WTC11 (cell line): ENCODE results near the gene RBP5. TPM values are rescaled to one million over a fixed set of nuclear protein-coding genes. Genes with fewer than 3 reads are reported as not detected.

ENCODE experiments used
- ATAC-seq: fragments of 200-7000 bp; cut with Tn5 transposase; 2 replicates; pipeline ENCODE4 v1.10.0; 2021; ENCODE audit warnings: mild to moderate bottlenecking, moderate library complexity
- CTCF ChIA-PET: fragments of 300-600 bp; sonication (Branson Sonifier 250); formaldehyde crosslinking; loops from one replicate; lab custom pipeline; 2021; ENCODE audit warnings: antibody characterized with exemption; lab: Charles Lee
- POLR2A ChIA-PET: fragments of 350-600 bp; sonication (Branson Sonifier 250); formaldehyde crosslinking; loops from one replicate; lab custom pipeline; 2021; ENCODE audit warnings: antibody characterized with exemption; lab: Charles Lee
- DNase-seq: peaks from one replicate; pipeline ENCODE4 v3.0.0; 2021; ENCODE audit warnings: low spot score
- H3K27ac Mint-ChIP-seq: 2 replicates; pipeline ENCODE4 v1.8.0; 2021; ENCODE audit warnings: mixed read lengths
- H3K27me3 Mint-ChIP-seq: 2 replicates; pipeline ENCODE4 v1.8.0; 2021; ENCODE audit warnings: low read depth, mild to moderate bottlenecking, moderate library complexity, mixed read lengths
- H3K36me3 Mint-ChIP-seq: 2 replicates; pipeline ENCODE4 v1.8.0; 2021; ENCODE audit warnings: mixed read lengths
- H3K4me1 Mint-ChIP-seq: 2 replicates; pipeline ENCODE4 v1.8.0; 2022; ENCODE audit warnings: mixed read lengths
- H3K4me3 Mint-ChIP-seq: 2 replicates; pipeline ENCODE4 v1.8.0; 2021; ENCODE audit warnings: mild to moderate bottlenecking, moderate library complexity, mixed read lengths
- H3K9me3 Mint-ChIP-seq: 2 replicates; pipeline ENCODE4 v1.8.0; 2021; ENCODE audit warnings: mixed read lengths
- CDX4 ChIP-seq: fragments of 250-450 bp; sonication (Bioruptor Pico); IDR thresholded peaks from 2 replicates; pipeline ENCODE4 v1.9.0; 2021; ENCODE audit warnings: moderate library complexity, mild to moderate bottlenecking, inconsistent platforms, borderline replicate concordance
- CREM ChIP-seq: sonication (generic); formaldehyde crosslinking; IDR thresholded peaks from 2 replicates; pipeline ENCODE4 v1.8.1; 2022; ENCODE audit warnings: mild to moderate bottlenecking, missing genetic modification reagents, moderate library complexity
- FOXP1 ChIP-seq: sonication (generic); formaldehyde crosslinking; IDR thresholded peaks from 2 replicates; pipeline ENCODE4 v1.8.0; 2022; ENCODE audit warnings: missing genetic modification reagents, mild to moderate bottlenecking, moderate library complexity, borderline replicate concordance
- GRHL2 ChIP-seq: fragments of 250-450 bp; sonication (Bioruptor Pico); IDR thresholded peaks from 2 replicates; pipeline ENCODE4 v1.8.0; 2022; ENCODE audit warnings: mild to moderate bottlenecking, moderate library complexity; ENCODE audit not compliant: insufficient replicate concordance, severe bottlenecking
- HMGA2 ChIP-seq: fragments of 250-450 bp; sonication (Bioruptor Pico); IDR thresholded peaks from 2 replicates; pipeline ENCODE4 v1.4.0; 2021; ENCODE audit warnings: mild to moderate bottlenecking, moderate library complexity
- JAZF1 ChIP-seq: fragments of 250-450 bp; sonication (Bioruptor Pico); IDR thresholded peaks from 2 replicates; pipeline ENCODE4 v1.9.0; 2021; ENCODE audit warnings: moderate library complexity, mild to moderate bottlenecking, inconsistent platforms
- KAT7 ChIP-seq: sonication (generic); formaldehyde crosslinking; IDR thresholded peaks from 2 replicates; pipeline ENCODE4 v1.8.1; 2023; ENCODE audit warnings: missing genetic modification reagents, mild to moderate bottlenecking, borderline replicate concordance
- NFATC4 ChIP-seq: fragments of 250-450 bp; sonication (Bioruptor Pico); IDR thresholded peaks from 2 replicates; pipeline ENCODE4 v1.9.0; 2021; ENCODE audit warnings: mild to moderate bottlenecking
- NFYB ChIP-seq: sonication (generic); formaldehyde crosslinking; conservative IDR thresholded peaks from 2 replicates; pipeline ENCODE4 v1.8.0; 2022; ENCODE audit warnings: low read depth, missing genetic modification reagents
- PRRX2 ChIP-seq: fragments of 250-450 bp; sonication (Bioruptor Pico); IDR thresholded peaks from 2 replicates; pipeline ENCODE4 v1.8.0; 2021; ENCODE audit warnings: mild to moderate bottlenecking
- STAT6 ChIP-seq: sonication (generic); formaldehyde crosslinking; conservative IDR thresholded peaks from 2 replicates; pipeline ENCODE4 v1.8.1; 2023; ENCODE audit warnings: mild to moderate bottlenecking, low read depth, missing genetic modification reagents, moderate library complexity
- TEAD4 ChIP-seq: sonication (generic); formaldehyde crosslinking; IDR thresholded peaks from 2 replicates; pipeline ENCODE4 v1.8.0; 2022; ENCODE audit warnings: mild to moderate bottlenecking, missing genetic modification reagents
- ZNF138 ChIP-seq: sonication (generic); formaldehyde crosslinking; conservative IDR thresholded peaks from 2 replicates; pipeline ENCODE4 v1.8.1; 2022; ENCODE audit warnings: mild to moderate bottlenecking, moderate library complexity, missing genetic modification reagents
- ZNF532 ChIP-seq: fragments of 250-450 bp; sonication (Bioruptor Pico); IDR thresholded peaks from 2 replicates; pipeline ENCODE4 v1.9.0; 2021; ENCODE audit warnings: mild to moderate bottlenecking, borderline replicate concordance
- total RNA-seq: library from RNA; stranded (reverse); gene quantifications from 3 replicates; pipeline ENCODE4 v1.2.3, GENCODE V29; 2021

RBP5 gene
- total RNA-seq, 1 experiment from 2014 or later, result 4.1 TPM

DNA sequence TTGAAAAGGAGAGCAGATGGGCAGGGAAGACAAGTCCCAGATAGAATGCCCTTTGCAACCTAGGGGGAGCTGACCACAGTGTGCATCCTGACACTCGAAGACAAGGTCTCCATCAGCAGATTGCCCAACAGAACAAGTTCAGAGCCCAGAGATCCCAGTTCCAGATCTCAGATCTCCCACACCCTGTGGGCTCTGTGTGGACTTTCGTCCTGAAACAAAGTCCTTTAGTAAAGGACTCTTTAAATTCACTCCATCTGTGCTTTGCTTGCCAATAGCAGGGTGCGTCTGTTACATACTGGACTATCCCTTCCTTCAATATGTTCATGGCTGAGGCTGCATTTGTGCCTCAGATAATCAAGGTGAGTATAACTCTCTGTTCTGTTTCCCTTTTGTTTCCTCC lies 11.0 kb downstream of the RBP5 start:
- ATAC-seq (no peak), DNase-seq (no peak)
- CTCF ChIA-PET, result no interaction called here
- POLR2A ChIA-PET, result interaction anchor here (0.5 kb wide), 1 partner anchor 39 kb away, joined by 10 read pairs; no protein-coding TSS in a partner anchor
- Mint-ChIP-seq H3K36me3 (no peaks in the 10 kb centered on the region), H3K27ac (no peak overlapping the region), H3K4me3 (no peak overlapping the region), H3K4me1 (peaks cover 4% of the 10 kb centered on the region)
- TF ChIP-seq CDX4 (CRISPR knock-in tag), result no peak
- no peak for TF ChIP-seq NFYB (CRISPR knock-in tag)
- TF ChIP-seq TEAD4, result no peak
- TF ChIP-seq, all 79 proteins: peak for 0
- H3K9me3 Mint-ChIP-seq, result no peaks in the 10 kb centered on the region
- H3K27me3 Mint-ChIP-seq, result peaks cover 5% of the 10 kb centered on the region; the same call in 1 of the 2 replicates

GRCh38 chr12:7116916-7117315 lies 11.8 kb downstream of the RBP5 start:
- Mint-ChIP-seq H3K27me3 (peaks cover 5% of the 10 kb centered on the region; the same call in 1 of the 2 replicates), H3K4me3 (no peak overlapping the region), H3K27ac (no peak overlapping the region), H3K36me3 (no peaks in the 10 kb centered on the region), H3K4me1 (peaks cover 4% of the 10 kb centered on the region), H3K9me3 (no peaks in the 10 kb centered on the region)
- POLR2A ChIA-PET, result no interaction called here
- no peak for TF ChIP-seq GRHL2
- TF ChIP-seq HMGA2 (CRISPR knock-in tag), result no peak
- DNase-seq (no peak), ATAC-seq (no peak)
- CTCF ChIA-PET, result no interaction called here

DNA sequence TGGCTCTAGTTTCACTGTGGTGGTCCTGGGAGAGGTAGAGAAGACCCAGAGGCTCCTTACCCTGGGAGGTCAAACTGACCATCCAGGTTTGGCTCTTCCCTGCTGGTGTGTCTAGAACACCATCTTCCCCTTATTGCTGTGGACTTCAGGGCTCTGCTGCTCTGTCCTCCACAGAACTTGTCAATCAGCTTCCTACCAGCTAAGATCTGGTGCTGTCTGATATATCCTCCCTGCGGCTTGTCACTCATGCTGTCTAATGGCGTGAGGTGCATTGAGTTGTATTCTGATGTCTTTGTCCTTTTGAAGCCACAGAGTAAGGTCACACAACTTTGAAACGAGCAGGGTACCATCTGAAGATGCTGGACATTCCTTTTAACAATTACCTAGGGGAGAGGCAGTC lies 12.5 kb downstream of the RBP5 start:
- H3K27me3 Mint-ChIP-seq, result peaks cover 5% of the 10 kb centered on the region; the same call in 1 of the 2 replicates
- no peaks in the 10 kb centered on the region for H3K9me3 Mint-ChIP-seq
- H3K4me3 Mint-ChIP-seq, result no peak overlapping the region
- TF ChIP-seq STAT6 (CRISPR knock-in tag) (no peak), FOXP1 (no peak), JAZF1 (no peak), NFATC4 (no peak), CREM (CRISPR knock-in tag) (no peak), KAT7 (no peak), ZNF532 (CRISPR knock-in tag) (no peak), ZNF138 (CRISPR knock-in tag) (no peak), PRRX2 (no peak)
- peaks cover 4% of the 10 kb centered on the region for H3K4me1 Mint-ChIP-seq
- ChIA-PET POLR2A (no interaction called here), CTCF (no interaction called here)
- ATAC-seq (no peak), DNase-seq (no peak)
- H3K36me3 Mint-ChIP-seq, result no peaks in the 10 kb centered on the region
- no peak overlapping the region for H3K27ac Mint-ChIP-seq
